ENCODE results near the gene DMC1.

- TF ChIP-seq CTCF (IDR thresholded peaks at IDR 0.05), result no peak
- no peak for TF ChIP-seq POLR2A (IDR thresholded peaks at IDR 0.05)
- TF ChIP-seq POLR2AphosphoS5 (IDR thresholded peaks at IDR 0.05), result no peak
These were observed 79.5 kb downstream of the DMC1 start for GRCh38 chr22:38490475-38490874.
